ENCODE data around the gene GNG12. TPM values are rescaled to one million over a fixed set of nuclear protein-coding genes. Genes with fewer than 3 reads are reported as not detected.

The GNG12 gene
- polyA plus RNA-seq, result under 1 TPM in 1 of 3 donors, not detected in 2; 0.06 TPM

DNA sequence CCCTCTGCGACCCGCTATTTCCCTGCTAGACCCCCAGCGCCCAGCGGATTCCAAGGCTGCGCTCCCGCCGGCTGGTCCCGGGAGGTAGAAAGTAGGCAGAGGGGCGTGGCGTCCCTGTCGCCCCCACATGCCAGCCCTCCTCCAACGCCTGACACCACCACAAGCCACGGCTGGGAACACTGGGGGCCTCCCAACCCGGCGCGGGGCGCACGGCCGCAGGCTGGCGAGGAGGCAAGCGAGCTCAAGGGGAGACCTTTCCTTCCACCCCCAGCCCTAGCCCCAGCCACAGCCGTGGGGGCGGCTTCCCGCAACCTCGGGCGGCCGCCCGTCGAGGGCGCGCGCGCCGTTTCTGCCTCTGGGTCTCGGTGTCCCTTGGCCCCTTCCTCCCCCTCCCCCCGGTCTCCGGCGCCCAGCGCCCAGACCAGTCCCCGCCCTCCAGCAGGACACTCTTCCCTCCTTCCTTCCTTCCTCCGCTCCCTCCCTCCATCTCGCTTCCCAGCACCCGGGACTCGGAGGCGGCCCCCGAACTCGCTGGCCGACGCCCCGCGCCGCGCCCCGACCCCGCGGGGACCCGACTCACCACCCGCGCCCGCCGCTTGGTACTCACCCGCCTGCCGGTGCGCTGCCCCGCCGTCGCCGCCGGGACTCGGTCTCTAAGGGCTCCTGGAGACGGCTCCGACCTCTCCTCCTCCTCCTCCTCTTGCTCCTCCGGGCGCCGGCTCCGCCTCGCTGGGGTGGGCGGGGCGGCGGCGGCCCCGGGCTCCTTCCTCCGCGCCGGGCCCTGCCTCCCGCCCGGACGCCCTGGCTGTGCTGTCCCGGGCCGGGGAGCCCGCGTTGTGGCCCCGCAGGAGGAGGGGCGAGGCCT lies at the start of gene GNG12:
TSS of gene GNG12 (minus strand) at position 731 of the 865 bp plus-strand sequence. CDS start 125,781 bp downstream, outside the sequence.
- H3K27me3 Mint-ChIP-seq (ENCODE audit: low read depth in 3 of 3), result peaks cover 16 to 32% (median 18%) of the 10 kb centered on the region in 3 donors
- peaks cover 19 to 21% of the 10 kb centered on the region in 2 donors for H3K4me1 Mint-ChIP-seq
- no peak within 1 kb of the TSS for H3K27ac Mint-ChIP-seq
- H3K4me3 Mint-ChIP-seq, result peak within 1 kb of the TSS; percentile 72 to 77 (median 74)
- no peaks in the 10 kb centered on the region for H3K36me3 Mint-ChIP-seq
- H3K9me3 Mint-ChIP-seq, result peaks cover 0 to 3% (median 0%) of the 10 kb centered on the region in 6 donors
- DNase-seq, result no peak

DNA sequence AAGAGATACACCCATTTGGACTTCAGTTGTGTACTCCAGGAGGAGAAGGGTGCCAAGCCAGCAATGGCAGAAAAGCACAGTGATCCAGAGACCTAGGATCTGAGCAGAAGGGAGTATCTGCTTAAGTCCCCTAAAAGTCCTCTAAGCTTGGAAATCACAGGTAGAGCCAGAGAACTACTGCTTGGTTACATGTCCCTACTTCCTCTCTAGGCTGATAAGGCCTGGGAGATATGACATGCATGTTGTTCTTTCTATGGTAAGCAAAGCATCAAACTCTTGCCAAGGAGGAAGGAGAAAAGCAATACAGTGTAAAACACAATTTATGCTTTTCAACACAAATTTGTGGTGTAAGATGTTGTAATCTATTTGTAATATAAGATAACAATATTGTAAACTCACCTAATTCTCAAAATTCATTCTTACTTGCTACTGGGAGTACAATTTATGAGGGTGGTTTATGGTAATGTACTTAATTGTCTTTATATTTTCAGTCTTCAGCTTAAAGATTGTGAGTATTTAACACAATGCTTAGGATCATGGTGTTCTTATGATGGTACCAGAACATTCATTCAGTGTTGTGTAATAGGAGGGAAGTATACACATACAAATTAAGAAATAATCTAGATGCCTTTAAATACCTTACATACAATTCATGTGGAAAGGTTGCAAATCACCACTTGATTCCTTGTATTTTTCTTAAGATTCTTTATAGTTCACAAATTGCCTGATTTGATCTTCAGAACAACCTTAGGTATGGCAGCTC lies 49.1 kb upstream of the GNG12 start:
- no peak overlapping the region for H3K4me3 Mint-ChIP-seq
- peaks cover 0 to 4% (median 4%) of the 10 kb centered on the region in 3 donors for H3K27me3 Mint-ChIP-seq (ENCODE audit: low read depth in 3 of 3)
- H3K36me3 Mint-ChIP-seq, result no peaks in the 10 kb centered on the region
- peaks cover 0 to 4% (median 0%) of the 10 kb centered on the region in 6 donors for H3K9me3 Mint-ChIP-seq
- H3K4me1 Mint-ChIP-seq, result no peaks in the 10 kb centered on the region
- no peak overlapping the region for H3K27ac Mint-ChIP-seq
- no peak for DNase-seq

DNA sequence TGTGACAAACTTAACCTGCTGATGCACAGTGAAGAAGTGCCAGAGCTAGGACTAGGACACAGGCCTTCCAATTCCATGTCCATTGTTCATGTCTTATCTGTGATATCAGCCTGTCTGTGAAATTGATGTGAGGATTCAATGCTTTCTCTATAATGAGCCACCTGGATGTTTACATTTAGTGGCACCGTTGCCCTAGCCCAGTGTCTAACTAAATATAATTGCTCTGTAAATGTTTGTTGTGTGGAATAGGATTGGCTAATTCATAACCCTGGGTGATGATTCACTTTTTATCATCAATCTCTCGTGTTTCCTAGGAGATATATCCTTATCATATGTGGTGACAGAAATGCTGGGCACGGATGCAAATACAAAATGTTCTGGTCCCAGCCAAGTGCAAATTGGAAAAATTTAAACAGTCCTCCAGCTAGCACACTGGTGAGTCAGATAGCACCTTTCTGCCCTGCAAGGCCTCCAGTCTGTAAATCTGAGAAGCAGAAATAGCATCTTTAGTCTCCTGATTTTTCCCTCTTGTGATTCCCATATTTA lies 46.9 kb upstream of the GNG12 start:
- Mint-ChIP-seq H3K27me3 (ENCODE audit: low read depth in 3 of 3) (peaks cover 2 to 4% (median 4%) of the 10 kb centered on the region in 3 donors), H3K4me1 (no peaks in the 10 kb centered on the region), H3K27ac (no peak overlapping the region), H3K4me3 (no peak overlapping the region), H3K36me3 (no peaks in the 10 kb centered on the region), H3K9me3 (peaks cover 0 to 5% (median 0%) of the 10 kb centered on the region in 6 donors)
- DNase-seq, result no peak

DNA sequence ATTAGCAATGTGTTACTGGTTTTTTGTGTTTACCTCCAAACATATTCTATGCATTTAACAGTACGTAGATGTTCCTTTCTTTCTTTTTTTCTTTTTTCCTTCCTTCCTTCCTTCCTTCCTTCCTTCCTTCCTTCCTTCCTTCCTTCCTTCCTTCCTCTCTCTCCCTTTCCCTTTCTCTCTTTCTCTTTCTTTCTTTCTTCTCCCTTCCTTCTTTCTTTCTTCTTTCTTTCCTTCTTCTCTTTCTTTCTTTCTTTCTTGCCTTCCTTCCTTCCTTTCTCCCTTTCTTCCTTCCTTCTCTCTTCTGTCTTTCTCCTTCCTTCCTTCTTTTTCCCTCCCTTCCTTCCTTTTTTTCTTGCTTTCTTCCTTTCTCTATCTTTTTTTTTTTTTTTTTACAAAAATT lies 46.2 kb upstream of the GNG12 start:
- H3K36me3 Mint-ChIP-seq, result no peaks in the 10 kb centered on the region
- peaks cover 0 to 6% (median 0%) of the 10 kb centered on the region in 6 donors for H3K9me3 Mint-ChIP-seq
- H3K4me3 Mint-ChIP-seq, result no peak overlapping the region
- H3K27ac Mint-ChIP-seq, result no peak overlapping the region
- DNase-seq, result no peak
- H3K27me3 Mint-ChIP-seq (ENCODE audit: low read depth in 3 of 3), result peaks cover 2 to 4% (median 4%) of the 10 kb centered on the region in 3 donors
- H3K4me1 Mint-ChIP-seq, result no peaks in the 10 kb centered on the region

DNA sequence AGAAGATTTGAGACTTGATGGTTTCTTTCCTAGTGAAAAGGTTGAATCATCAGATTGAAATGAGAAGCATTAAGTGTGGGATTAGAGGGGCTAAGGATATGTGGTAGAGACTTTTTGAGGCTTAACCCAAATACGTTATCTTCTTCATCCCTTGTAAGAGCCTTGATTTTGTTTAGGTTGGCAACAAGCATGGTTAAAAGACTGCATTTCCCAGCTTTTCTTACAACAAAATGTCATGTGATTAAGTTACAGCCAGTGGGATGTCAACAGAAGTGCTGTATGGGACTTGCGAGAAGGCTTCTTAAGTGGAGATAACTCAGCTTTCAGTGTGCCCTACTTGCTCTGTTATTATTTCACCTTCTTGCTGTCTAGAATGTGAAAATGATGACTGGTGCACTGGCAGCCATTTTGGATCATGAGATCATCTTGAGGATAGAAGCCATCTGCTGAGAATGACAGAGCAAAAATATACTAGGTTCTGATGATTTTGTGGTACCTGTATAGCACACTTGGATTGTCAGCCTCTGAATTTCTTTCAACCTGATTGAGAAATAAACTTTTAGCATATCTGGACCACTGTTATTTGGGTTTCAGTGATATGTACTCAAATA lies 41.3 kb upstream of the GNG12 start:
- no peak overlapping the region for H3K27ac Mint-ChIP-seq
- H3K27me3 Mint-ChIP-seq (ENCODE audit: low read depth in 3 of 3), result peaks cover 2 to 11% (median 3%) of the 10 kb centered on the region in 3 donors
- peaks cover 0 to 7% (median 2%) of the 10 kb centered on the region in 6 donors for H3K9me3 Mint-ChIP-seq
- DNase-seq, result no peak
- peaks cover 0 to 4% (median 0%) of the 10 kb centered on the region in 3 donors for H3K36me3 Mint-ChIP-seq
- H3K4me3 Mint-ChIP-seq, result no peak overlapping the region
- no peaks in the 10 kb centered on the region for H3K4me1 Mint-ChIP-seq

DNA sequence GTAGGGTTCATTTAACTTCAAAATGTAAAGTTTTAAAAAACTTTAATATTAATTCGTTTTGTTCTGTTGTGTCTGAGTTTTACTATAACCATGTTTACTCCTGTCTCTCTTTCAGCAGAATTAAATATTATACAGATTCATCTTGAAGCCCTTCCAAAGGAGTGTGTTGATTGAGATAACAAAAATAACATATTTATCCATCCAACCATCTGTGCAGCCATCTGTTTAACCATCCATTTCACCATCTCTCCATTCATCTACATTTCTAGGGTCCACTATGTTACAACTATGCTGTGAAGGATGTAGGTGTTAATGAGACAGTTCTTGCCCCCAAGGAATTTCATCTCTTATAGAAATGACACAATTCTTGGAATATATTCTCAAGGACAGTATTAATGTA lies 36.0 kb upstream of the GNG12 start:
- H3K9me3 Mint-ChIP-seq, result peaks cover 0 to 7% (median 2%) of the 10 kb centered on the region in 6 donors
- peaks cover 3 to 9% (median 4%) of the 10 kb centered on the region in 3 donors for H3K27me3 Mint-ChIP-seq (ENCODE audit: low read depth in 3 of 3)
- DNase-seq, result no peak
- no peak overlapping the region for H3K27ac Mint-ChIP-seq
- H3K4me1 Mint-ChIP-seq, result no peaks in the 10 kb centered on the region
- H3K4me3 Mint-ChIP-seq, result no peak overlapping the region
- peaks cover 0 to 4% (median 0%) of the 10 kb centered on the region in 3 donors for H3K36me3 Mint-ChIP-seq

DNA sequence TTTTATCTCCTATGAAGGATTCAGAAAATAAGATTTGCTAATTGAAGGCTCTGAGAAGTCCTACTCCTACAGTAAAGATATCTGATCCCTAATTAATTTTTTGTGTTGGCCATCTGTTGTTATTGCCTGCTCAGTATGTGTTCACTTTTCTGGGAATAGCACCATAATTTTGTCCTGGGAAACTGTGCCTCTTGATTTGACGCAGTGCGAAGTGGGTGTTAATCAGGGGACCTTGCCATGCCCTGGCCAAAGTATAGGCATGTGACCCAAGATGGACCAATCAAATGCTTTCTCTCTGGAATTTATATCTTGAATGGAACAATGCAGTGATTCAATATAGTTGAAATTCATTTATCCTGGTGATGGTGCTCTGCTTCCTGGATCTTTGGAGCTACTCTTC lies 30.4 kb upstream of the GNG12 start:
- no peaks in the 10 kb centered on the region for H3K36me3 Mint-ChIP-seq
- H3K27ac Mint-ChIP-seq, result no peak overlapping the region
- H3K4me3 Mint-ChIP-seq, result no peak overlapping the region
- no peak for DNase-seq
- peaks cover 0 to 2% (median 0%) of the 10 kb centered on the region in 6 donors for H3K9me3 Mint-ChIP-seq
- peaks cover 0 to 4% (median 4%) of the 10 kb centered on the region in 3 donors for H3K27me3 Mint-ChIP-seq (ENCODE audit: low read depth in 3 of 3)
- no peaks in the 10 kb centered on the region for H3K4me1 Mint-ChIP-seq

DNA sequence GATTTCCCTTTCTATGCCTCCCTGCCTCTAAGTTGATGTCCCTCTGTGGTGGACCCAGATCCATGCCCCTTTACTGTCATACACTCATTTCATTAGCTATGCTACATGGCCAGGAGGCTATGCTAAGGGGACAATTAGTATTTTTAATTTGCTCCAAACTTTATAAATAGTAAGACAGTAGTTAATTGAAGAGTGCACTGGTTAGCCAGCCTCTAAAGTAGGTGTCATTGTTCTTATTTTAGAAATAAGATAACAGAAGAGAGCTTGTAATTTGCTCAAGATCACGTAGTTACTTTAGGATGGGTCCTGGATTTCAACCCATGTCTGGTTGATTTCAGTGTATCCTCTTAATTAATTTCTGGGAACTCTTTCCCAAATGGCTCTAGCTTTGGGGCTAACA lies 29.4 kb upstream of the GNG12 start:
- Mint-ChIP-seq H3K4me3 (no peak overlapping the region), H3K4me1 (no peaks in the 10 kb centered on the region), H3K36me3 (no peaks in the 10 kb centered on the region), H3K27me3 (ENCODE audit: low read depth in 3 of 3) (peaks cover 0 to 7% (median 4%) of the 10 kb centered on the region in 3 donors), H3K27ac (no peak overlapping the region), H3K9me3 (peaks cover 0 to 2% (median 0%) of the 10 kb centered on the region in 6 donors)
- no peak for DNase-seq

DNA sequence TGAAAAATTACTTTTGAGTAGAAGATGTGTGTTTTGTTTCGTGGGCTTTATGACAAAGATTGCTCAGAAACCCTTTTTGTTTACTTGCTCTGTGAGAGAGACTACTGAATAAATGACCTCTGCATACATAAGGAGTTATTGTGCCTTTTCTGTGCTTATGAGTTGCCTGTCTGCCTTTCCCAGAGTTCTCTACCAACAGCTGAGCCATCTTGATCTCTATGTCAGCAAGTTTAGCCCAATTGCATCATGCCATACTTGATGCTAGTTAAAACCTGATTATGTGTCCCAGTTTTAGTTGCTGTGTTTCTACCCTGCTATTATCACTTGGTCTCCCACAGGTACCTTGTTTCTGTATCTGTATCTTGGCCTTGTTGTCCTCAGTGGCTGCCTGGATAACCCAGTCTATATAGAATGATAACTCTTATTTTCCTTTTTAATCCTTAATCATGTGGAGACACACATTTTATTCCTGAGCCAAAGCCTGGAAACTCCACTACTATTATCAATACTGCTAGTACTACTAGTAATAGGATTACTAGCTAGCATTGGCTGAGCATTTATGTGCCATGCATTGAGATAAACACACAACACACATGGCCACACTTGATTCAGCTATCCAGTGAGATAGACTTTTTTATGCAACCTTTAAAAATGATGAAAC lies 28.7 kb upstream of the GNG12 start:
- H3K9me3 Mint-ChIP-seq, result no peaks in the 10 kb centered on the region
- no peak overlapping the region for H3K4me3 Mint-ChIP-seq
- no peak for DNase-seq
- H3K36me3 Mint-ChIP-seq, result no peaks in the 10 kb centered on the region
- H3K4me1 Mint-ChIP-seq, result no peaks in the 10 kb centered on the region
- no peak overlapping the region for H3K27ac Mint-ChIP-seq
- H3K27me3 Mint-ChIP-seq (ENCODE audit: low read depth in 3 of 3), result peaks cover 0 to 7% (median 4%) of the 10 kb centered on the region in 3 donors

DNA sequence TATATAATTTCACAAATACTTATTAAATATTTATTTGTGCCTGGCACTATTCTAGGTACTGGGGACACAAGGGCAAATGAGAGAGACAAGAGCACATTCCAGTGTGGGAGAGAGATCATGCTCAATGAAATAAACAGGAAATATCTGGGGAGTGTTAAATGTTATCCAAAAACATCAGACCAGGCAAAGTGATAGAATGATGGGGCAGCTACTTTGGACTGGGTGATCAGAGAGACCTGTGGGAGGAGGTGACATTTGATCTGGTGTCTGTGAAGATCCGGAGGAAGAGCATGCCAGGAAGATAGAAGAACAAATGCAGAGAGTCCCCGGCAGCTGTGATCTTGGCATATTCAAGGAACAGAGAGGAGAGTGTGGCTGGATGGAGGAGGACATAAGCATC lies 27.5 kb upstream of the GNG12 start:
- H3K4me3 Mint-ChIP-seq, result no peak overlapping the region
- H3K36me3 Mint-ChIP-seq, result no peaks in the 10 kb centered on the region
- no peaks in the 10 kb centered on the region for H3K9me3 Mint-ChIP-seq
- H3K27ac Mint-ChIP-seq, result no peak overlapping the region
- no peak for DNase-seq
- H3K27me3 Mint-ChIP-seq (ENCODE audit: low read depth in 3 of 3), result peaks cover 0 to 7% (median 0%) of the 10 kb centered on the region in 3 donors
- H3K4me1 Mint-ChIP-seq, result no peaks in the 10 kb centered on the region

DNA sequence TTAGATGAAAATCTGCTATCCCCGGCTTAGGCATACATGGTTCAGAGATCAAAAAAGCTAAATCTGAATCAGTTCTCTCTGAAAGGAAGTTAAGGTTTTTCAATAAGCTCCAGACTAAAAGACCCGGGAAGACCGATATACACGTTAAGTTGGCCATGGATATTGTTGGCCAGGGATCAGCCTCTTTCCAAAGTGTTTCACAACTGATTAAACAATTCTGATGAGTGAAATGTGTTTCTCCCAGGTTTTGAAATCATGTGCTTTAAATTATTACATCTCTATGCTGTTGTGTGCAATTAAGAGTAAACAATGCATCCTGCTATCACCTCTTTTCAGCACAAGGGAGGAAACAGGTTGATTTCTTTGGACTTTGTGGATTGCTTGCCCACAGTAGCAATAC lies 23.7 kb upstream of the GNG12 start:
- DNase-seq, result no peak
- H3K4me3 Mint-ChIP-seq, result no peak overlapping the region
- no peaks in the 10 kb centered on the region for H3K9me3 Mint-ChIP-seq
- H3K27ac Mint-ChIP-seq, result no peak overlapping the region
- no peaks in the 10 kb centered on the region for H3K4me1 Mint-ChIP-seq
- H3K36me3 Mint-ChIP-seq, result no peaks in the 10 kb centered on the region
- peaks cover 2 to 7% (median 3%) of the 10 kb centered on the region in 3 donors for H3K27me3 Mint-ChIP-seq (ENCODE audit: low read depth in 3 of 3)

DNA sequence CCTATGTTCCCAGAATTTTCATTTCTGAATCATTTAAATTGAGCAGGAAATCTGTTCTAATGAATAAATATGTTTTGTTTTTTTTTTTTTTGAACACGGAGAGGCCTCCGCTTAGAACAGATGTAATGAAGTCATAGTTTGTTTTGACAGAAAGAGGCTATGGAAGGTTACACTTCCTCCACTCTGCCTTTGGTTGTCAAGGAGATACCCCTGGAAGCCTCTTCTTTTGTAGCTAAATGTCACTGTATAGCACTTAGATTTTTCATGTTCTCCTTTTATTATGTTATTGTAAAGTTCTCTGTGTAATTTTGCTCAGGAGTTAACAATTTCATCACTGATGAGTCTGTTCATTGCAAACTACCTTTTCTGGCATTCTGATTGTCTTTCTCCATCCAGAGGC lies 22.7 kb upstream of the GNG12 start:
- Mint-ChIP-seq H3K36me3 (no peaks in the 10 kb centered on the region), H3K9me3 (no peaks in the 10 kb centered on the region)

DNA sequence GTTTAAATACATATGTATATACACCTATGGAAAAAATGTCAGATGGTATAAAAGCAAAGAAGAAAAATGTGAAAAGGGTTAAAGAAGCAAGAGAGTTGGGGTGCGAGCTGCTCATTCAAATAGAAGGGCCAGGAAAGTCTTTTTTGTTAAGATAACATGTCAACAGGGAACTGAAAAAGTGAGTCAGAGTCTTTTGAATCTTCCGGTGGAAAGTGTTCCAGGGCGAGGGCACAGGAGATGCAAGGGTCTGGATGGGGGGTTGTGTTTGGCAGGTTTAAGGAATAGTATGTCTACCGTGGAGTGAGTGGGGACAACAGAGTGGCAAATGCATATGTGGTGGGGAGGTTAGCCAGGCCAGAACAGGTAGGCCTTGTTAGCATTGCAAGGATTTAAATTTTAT lies 22.2 kb upstream of the GNG12 start:
- DNase-seq, result no peak
- Mint-ChIP-seq H3K27me3 (ENCODE audit: low read depth in 3 of 3) (peaks cover 2 to 8% (median 4%) of the 10 kb centered on the region in 3 donors), H3K9me3 (no peaks in the 10 kb centered on the region), H3K4me3 (no peak overlapping the region), H3K36me3 (no peaks in the 10 kb centered on the region), H3K27ac (no peak overlapping the region), H3K4me1 (no peaks in the 10 kb centered on the region)

More for the DNA sequence above, 22.7 kb upstream of the GNG12 start:
- DNase-seq, result no peak
- no peaks in the 10 kb centered on the region for H3K4me1 Mint-ChIP-seq
- H3K27ac Mint-ChIP-seq, result no peak overlapping the region
- peaks cover 2 to 7% (median 5%) of the 10 kb centered on the region in 3 donors for H3K27me3 Mint-ChIP-seq (ENCODE audit: low read depth in 3 of 3)
- H3K4me3 Mint-ChIP-seq, result no peak overlapping the region

Measured in immature natural killer cell (primary cell).